Uterus (tissue), 2 donors: ENCODE results near the gene KHDRBS2.

Source experiments
- CTCF ChIP-seq, 4 experiments: fragments of 200-600 bp in 2 of 4; fragments of 450-650 bp in 2 of 4; sonication (generic) in 2 of 4; IDR thresholded peaks; one replicate each; pipeline ENCODE4 v1.5.1; 2016 to 2019; ENCODE audit warnings: antibody characterized with exemption in 4 of 4, mild to moderate bottlenecking in 2 of 4, moderate library complexity in 1 of 4
- POLR2A ChIP-seq, 2 donors: fragments of 450-650 bp; IDR thresholded peaks; one replicate each; pipeline ENCODE4 v1.6.1; 2016; ENCODE audit warnings: antibody characterized with exemption in 2 of 2, mild to moderate bottlenecking in 1 of 2, moderate library complexity in 1 of 2

GRCh38 chr6:61887423-61887822 lies 398.6 kb downstream of the KHDRBS2 start:
- TF ChIP-seq CTCF (IDR thresholded peaks at IDR 0.05) (no peak), POLR2A (IDR thresholded peaks at IDR 0.05) (no peak)
